ENCODE results near the gene PLXNA2. TPM values are rescaled to one million over a fixed set of nuclear protein-coding genes. Genes with fewer than 3 reads are reported as not detected.

PLXNA2 gene
- total RNA-seq, 1 donor from 2014 or later = 17.7 TPM

GRCh38 chr1:208038303-208038702, 205.9 kb downstream of the PLXNA2 start:
- peaks cover 5% of the 10 kb centered on the region for H3K36me3 ChIP-seq (ENCODE audit: insufficient read depth, low read length)

GRCh38 chr1:208036918-208037766, 207.0 kb downstream of the PLXNA2 start:
- no peak overlapping the region for H3K4me3 Mint-ChIP-seq (ENCODE audit: unreplicated experiment)
- peaks cover 9% of the 10 kb centered on the region for H3K27me3 Mint-ChIP-seq (ENCODE audit: low read depth, unreplicated experiment)
- H3K36me3 Mint-ChIP-seq (ENCODE audit: low read depth, unreplicated experiment) = peaks cover 14% of the 10 kb centered on the region
- Histone ChIP-seq H3K4me1 (ENCODE audit: insufficient read depth, low read length) (no peaks in the 10 kb centered on the region), H3K9me3 (ENCODE audit: insufficient read depth, low read depth, low read length) (no peaks in the 10 kb centered on the region), H4K20me1 (ENCODE audit: insufficient read depth, low read length) (no peaks in the 10 kb centered on the region), H3K27me3 (ENCODE audit: insufficient read depth, low read length) (no peaks in the 10 kb centered on the region), H2AFZ (ENCODE audit: low read depth, low read length) (no peak overlapping the region), H3K27ac (ENCODE audit: low read depth, low read length) (no peak overlapping the region), H3K4me2 (ENCODE audit: low read length) (no peak overlapping the region), H3K9ac (ENCODE audit: low read length) (no peak overlapping the region), H3K36me3 (ENCODE audit: insufficient read depth, low read length) (peaks cover 5% of the 10 kb centered on the region), H3K79me2 (ENCODE audit: insufficient read depth, low read length) (no peaks in the 10 kb centered on the region), H3K4me3 (ENCODE audit: insufficient read depth, low read depth, low read length) (no peak overlapping the region)
- H3K27ac Mint-ChIP-seq (ENCODE audit: unreplicated experiment) = no peak overlapping the region
- H3K4me1 Mint-ChIP-seq (ENCODE audit: low read depth, unreplicated experiment) = no peaks in the 10 kb centered on the region
- TF ChIP-seq CTCF (IDR thresholded peaks at IDR 0.05; ENCODE audit: insufficient read depth, low read depth, low read length) (no peak), EZH2 (IDR thresholded peaks at IDR 0.05; ENCODE audit: insufficient read depth, low read length) (no peak)
- FAIRE-seq (no peak), DNase-seq (ENCODE audit: low read depth) (no peak)
- H3K9me3 Mint-ChIP-seq (ENCODE audit: unreplicated experiment) = no peaks in the 10 kb centered on the region

More at GRCh38 chr1:208038303-208038702, 205.9 kb downstream of the PLXNA2 start:
- Histone ChIP-seq H3K4me1 (ENCODE audit: insufficient read depth, low read length) (no peaks in the 10 kb centered on the region), H4K20me1 (ENCODE audit: insufficient read depth, low read length) (no peaks in the 10 kb centered on the region), H3K79me2 (ENCODE audit: insufficient read depth, low read length) (no peaks in the 10 kb centered on the region), H3K9ac (ENCODE audit: low read length) (no peak overlapping the region), H2AFZ (ENCODE audit: low read depth, low read length) (no peak overlapping the region), H3K27me3 (ENCODE audit: insufficient read depth, low read length) (no peaks in the 10 kb centered on the region), H3K9me3 (ENCODE audit: insufficient read depth, low read depth, low read length) (no peaks in the 10 kb centered on the region), H3K4me3 (ENCODE audit: insufficient read depth, low read depth, low read length) (no peak overlapping the region), H3K27ac (ENCODE audit: low read depth, low read length) (no peak overlapping the region), H3K4me2 (ENCODE audit: low read length) (no peak overlapping the region)
- Mint-ChIP-seq H3K9me3 (ENCODE audit: unreplicated experiment) (no peaks in the 10 kb centered on the region), H3K36me3 (ENCODE audit: low read depth, unreplicated experiment) (peaks cover 9% of the 10 kb centered on the region), H3K27me3 (ENCODE audit: low read depth, unreplicated experiment) (peaks cover 9% of the 10 kb centered on the region), H3K4me3 (ENCODE audit: unreplicated experiment) (no peak overlapping the region), H3K27ac (ENCODE audit: unreplicated experiment) (no peak overlapping the region), H3K4me1 (ENCODE audit: low read depth, unreplicated experiment) (no peaks in the 10 kb centered on the region)
- DNase-seq (ENCODE audit: low read depth) = no peak
- TF ChIP-seq CTCF (IDR thresholded peaks at IDR 0.05; ENCODE audit: insufficient read depth, low read depth, low read length) (no peak), EZH2 (IDR thresholded peaks at IDR 0.05; ENCODE audit: insufficient read depth, low read length) (no peak)
- FAIRE-seq = no peak

All from astrocyte (in vitro differentiated cells and primary cell).